Stimulated activated CD8-positive, alpha-beta memory T cell treated with anti-CD3 and anti-CD28 coated beads, Interleukin-15, amount 100 ng/mL, for 4 hours (primary cell): ENCODE data around the gene SPEM2.
"Not testable (repeated sequence)": the region's sequence is repeated elsewhere in the genome, so short reads cannot be mapped to it uniquely, and the experiment has no call there.

Source experiments
- DNase-seq, 2 donors: peaks; one replicate each; pipeline ENCODE4 v3.0.0-alpha.2; 2020; ENCODE audit warnings: low read depth in 2 of 2

The SPEM2 gene

GRCh38 chr17:7442142-7442541 is 16.7 kb downstream of the SPEM2 start:
- no peak for DNase-seq

- DNase-seq: no peak
These were observed 18.4 kb downstream of the SPEM2 start for GRCh38 chr17:7443499-7444485.

- DNase-seq: no peak
These were observed 19.5 kb downstream of the SPEM2 start, which contains the start of gene CHRNB1 for GRCh38 chr17:7444682-7445618. Gene CHRNB1, plus strand, starts transcription at chr17:7445061. Its CDS starts 67 bp downstream, at chr17:7445128.

GRCh38 chr17:7445619-7445968 is 20.2 kb downstream of the SPEM2 start:
- no peak for DNase-seq

- no peak for DNase-seq
These were observed 23.0 kb downstream of the SPEM2 start for GRCh38 chr17:7448461-7448860.

GRCh38 chr17:7459961-7460545 is 34.6 kb downstream of the SPEM2 start:
- DNase-seq: no peak

GRCh38 chr17:7460850-7461660 is 35.6 kb downstream of the SPEM2 start:
- no peak for DNase-seq

GRCh38 chr17:7462474-7463371 is 37.3 kb downstream of the SPEM2 start:
- no peak for DNase-seq

- DNase-seq: no peak
These were observed 38.0 kb downstream of the SPEM2 start for GRCh38 chr17:7463372-7463846.

GRCh38 chr17:7464081-7464480 is 38.7 kb downstream of the SPEM2 start:
- DNase-seq: no peak

GRCh38 chr17:7465597-7466275 is 40.3 kb downstream of the SPEM2 start:
- DNase-seq: no peak

- no peak for DNase-seq
These were observed 40.9 kb downstream of the SPEM2 start for GRCh38 chr17:7466318-7466638.

GRCh38 chr17:7466639-7467341 is 41.4 kb downstream of the SPEM2 start:
- no peak for DNase-seq

- no peak for DNase-seq
These were observed 42.1 kb downstream of the SPEM2 start for GRCh38 chr17:7467498-7467897.

- DNase-seq: no peak
These were observed 42.9 kb downstream of the SPEM2 start for GRCh38 chr17:7468290-7468689.

- DNase-seq: no peak
These were observed 43.5 kb downstream of the SPEM2 start for GRCh38 chr17:7468804-7469389.

GRCh38 chr17:7469843-7470242 is 44.4 kb downstream of the SPEM2 start:
- DNase-seq: not testable (repeated sequence)

GRCh38 chr17:7470457-7470973 is 45.1 kb downstream of the SPEM2 start:
- DNase-seq: not testable (repeated sequence)
